Measurements from ENCODE around the gene ZC3H12D. TPM values are rescaled to one million over a fixed set of nuclear protein-coding genes. Genes with fewer than 3 reads are reported as not detected.

Gene ZC3H12D
- total and polyA plus RNA-seq, 4 experiments from 2014 or later: 3.1 to 106 (median 50.6) TPM

DNA sequence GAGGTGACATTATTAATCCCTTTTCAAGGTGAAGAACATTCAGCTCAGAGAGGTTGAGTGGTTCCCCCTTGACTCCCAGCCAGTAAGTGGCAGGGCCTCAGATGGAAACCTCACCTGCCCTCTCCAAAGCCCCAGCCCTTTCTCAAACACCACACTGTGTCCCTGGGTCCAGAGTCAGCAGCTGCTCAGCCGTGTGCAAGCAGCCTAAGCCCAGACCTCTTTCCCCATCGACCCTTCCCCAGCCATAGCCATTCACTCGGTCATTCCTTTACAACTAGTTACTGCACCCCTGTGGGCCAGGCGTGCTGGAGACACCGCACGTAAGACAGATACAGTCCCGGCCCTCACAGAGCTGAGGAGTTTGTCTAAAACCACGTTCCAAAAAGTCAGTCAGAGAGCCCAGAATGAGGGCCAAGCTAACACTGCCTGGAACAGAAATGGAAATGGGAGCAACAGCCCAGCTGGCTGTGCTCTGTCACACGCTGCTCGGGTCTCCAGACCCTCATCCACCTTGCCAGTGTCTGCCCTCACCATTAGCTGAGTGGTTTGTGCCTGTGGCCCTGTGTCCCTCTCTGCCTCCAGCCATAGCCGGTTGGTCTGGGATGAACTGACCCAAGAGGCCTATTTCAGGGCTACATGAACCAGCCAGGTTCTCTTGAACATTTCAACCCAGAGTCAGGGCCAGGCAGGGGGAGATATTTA is 29.6 kb downstream of the ZC3H12D start:
- Mint-ChIP-seq H3K27ac (peak overlapping the region; percentile 25 to 85 (median 71)), H3K36me3 (peaks cover 50 to 67% of the 10 kb centered on the region in 2 donors), H3K4me1 (peaks cover 7 to 19% (median 11%) of the 10 kb centered on the region in 4 donors), H3K4me3 (peak overlapping the region in 1 of 8 donors; percentile 17), H3K9me3 (no peaks in the 10 kb centered on the region), H3K27me3 (no peaks in the 10 kb centered on the region)
- no peaks in the 10 kb centered on the region for H3K9me3 ChIP-seq (ENCODE audit: control insufficient read depth in 1 of 2, low read length in 2 of 2)
- H3K36me3 ChIP-seq (ENCODE audit: insufficient read depth, low read length): peaks cover 61% of the 10 kb centered on the region
- CTCF ChIA-PET (ENCODE audit: partially characterized antibody): interaction anchor here (1.4 to 2.8 kb wide), 3 partner anchors 23 to 427 kb away, joined by 3 to 11 read pairs (median 6); no protein-coding TSS in a partner anchor
- no peaks in the 10 kb centered on the region for H3K27me3 ChIP-seq (ENCODE audit: insufficient read depth, low read length)
- POLR2A ChIA-PET (ENCODE audit: partially characterized antibody): interaction anchor here (0.8 kb wide), 1 partner anchor 25 kb away, joined by 3 read pairs; no protein-coding TSS in a partner anchor
- intact Hi-C loops (cut with micrococcal nuclease): no loop called here
- H3K27ac ChIP-seq (ENCODE audit: low read depth, low read length): no peak overlapping the region
- no peak for DNase-seq
- H3K4me1 ChIP-seq (ENCODE audit: insufficient read depth, low read length): no peaks in the 10 kb centered on the region
- no peak overlapping the region for H3K4me3 ChIP-seq (ENCODE audit: low read length in 2 of 2)

DNA sequence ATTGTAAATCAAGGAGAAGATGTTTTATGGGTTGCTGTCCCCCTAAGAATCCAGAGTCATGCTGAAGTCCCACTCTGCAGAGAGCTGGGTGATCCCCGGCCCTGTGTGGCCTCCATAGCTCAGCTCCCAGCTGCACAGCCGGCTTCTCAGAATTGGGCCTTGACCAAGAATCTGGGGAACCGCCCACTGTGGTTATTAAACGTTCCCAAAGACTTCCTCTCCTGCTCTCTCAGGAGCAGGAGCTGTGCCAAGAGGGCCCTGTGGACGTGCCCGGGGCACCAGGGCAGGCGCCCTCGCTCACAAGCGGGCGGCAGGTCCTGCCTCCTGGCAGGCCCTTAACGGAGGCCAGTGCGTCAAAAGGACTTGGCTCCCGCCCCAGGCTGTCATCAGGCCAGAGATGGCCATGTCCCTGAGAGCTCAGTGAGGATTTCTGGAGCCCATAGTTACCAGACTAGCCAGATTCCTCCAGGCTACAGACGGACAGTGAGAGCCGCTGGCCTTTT is 30.4 kb downstream of the ZC3H12D start:
- Mint-ChIP-seq H3K27ac (peak overlapping the region in 1 of 7 donors; percentile 71), H3K9me3 (no peaks in the 10 kb centered on the region), H3K4me3 (no peak overlapping the region), H3K27me3 (no peaks in the 10 kb centered on the region), H3K4me1 (peaks cover 7 to 18% (median 12%) of the 10 kb centered on the region in 4 donors), H3K36me3 (peaks cover 50 to 65% of the 10 kb centered on the region in 2 donors)
- H3K36me3 ChIP-seq (ENCODE audit: insufficient read depth, low read length): peaks cover 59% of the 10 kb centered on the region
- intact Hi-C loops (cut with micrococcal nuclease): no loop called here
- no peaks in the 10 kb centered on the region for H3K4me1 ChIP-seq (ENCODE audit: insufficient read depth, low read length)
- CTCF ChIA-PET (ENCODE audit: partially characterized antibody): interaction anchor here (1.4 to 2.8 kb wide), 2 partner anchors 63 to 426 kb away, joined by 3 to 11 read pairs; no protein-coding TSS in a partner anchor
- no peak for DNase-seq
- H3K9me3 ChIP-seq (ENCODE audit: control insufficient read depth in 1 of 2, low read length in 2 of 2): no peaks in the 10 kb centered on the region
- POLR2A ChIA-PET (ENCODE audit: partially characterized antibody): interaction anchor here (0.8 to 1.5 kb wide), 2 partner anchors 26 to 41 kb away, joined by 3 read pairs; no protein-coding TSS in a partner anchor
- H3K27ac ChIP-seq (ENCODE audit: low read depth, low read length): no peak overlapping the region
- no peaks in the 10 kb centered on the region for H3K27me3 ChIP-seq (ENCODE audit: insufficient read depth, low read length)
- H3K4me3 ChIP-seq (ENCODE audit: low read length in 2 of 2): no peak overlapping the region

DNA sequence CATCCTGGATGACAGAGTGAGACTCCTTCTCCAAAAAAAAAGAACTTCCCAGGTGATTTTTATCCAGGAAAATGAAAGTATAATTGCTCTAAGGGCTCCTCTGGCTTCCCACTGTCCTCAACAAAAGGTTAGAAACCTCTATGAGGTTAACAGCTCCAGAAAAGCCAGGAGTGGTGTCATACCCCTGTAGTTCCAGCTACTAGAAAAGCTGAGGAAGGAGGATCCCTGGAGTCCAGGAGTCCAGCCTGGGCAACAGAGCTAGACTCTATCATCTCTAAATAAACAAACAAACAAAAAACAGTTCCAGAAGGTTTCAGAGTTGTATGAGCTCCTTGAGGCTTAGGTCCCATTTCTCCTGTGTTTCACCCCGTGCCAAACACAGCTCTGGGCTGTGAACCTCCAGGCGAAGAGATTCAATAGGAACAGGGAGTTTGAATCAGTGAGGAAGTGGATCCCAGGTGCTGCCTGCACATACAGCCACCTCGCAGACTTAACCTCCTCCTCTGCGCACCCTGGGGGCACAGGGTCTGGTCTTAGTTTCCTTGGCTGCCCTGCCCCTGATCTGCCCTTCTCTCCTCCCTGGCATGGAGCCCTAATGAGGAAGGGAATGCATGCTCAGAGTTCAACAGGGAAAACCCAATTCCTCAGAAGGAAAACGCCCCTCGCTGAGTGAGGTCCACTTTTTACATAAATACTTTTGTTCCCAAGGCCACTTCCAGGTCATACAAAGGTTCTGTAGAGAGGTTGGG is 31.0 kb downstream of the ZC3H12D start:
- Histone ChIP-seq H3K36me3 (ENCODE audit: insufficient read depth, low read length) (peaks cover 55% of the 10 kb centered on the region), H3K4me1 (ENCODE audit: insufficient read depth, low read length) (no peaks in the 10 kb centered on the region), H3K27me3 (ENCODE audit: insufficient read depth, low read length) (no peaks in the 10 kb centered on the region), H3K27ac (ENCODE audit: low read depth, low read length) (no peak overlapping the region), H3K9me3 (ENCODE audit: control insufficient read depth in 1 of 2, low read length in 2 of 2) (no peaks in the 10 kb centered on the region), H3K4me3 (ENCODE audit: low read length in 2 of 2) (no peak overlapping the region)
- Mint-ChIP-seq H3K27me3 (no peaks in the 10 kb centered on the region), H3K4me3 (no peak overlapping the region), H3K4me1 (peaks cover 6 to 12% (median 9%) of the 10 kb centered on the region in 4 donors), H3K27ac (peak overlapping the region in 2 of 7 donors; percentile 15 to 63), H3K36me3 (peaks cover 44 to 63% of the 10 kb centered on the region in 2 donors), H3K9me3 (no peaks in the 10 kb centered on the region)
- no peak for DNase-seq
- POLR2A ChIA-PET (ENCODE audit: partially characterized antibody): interaction anchor here (0.8 to 1.5 kb wide), 2 partner anchors 26 to 42 kb away, joined by 3 read pairs; no protein-coding TSS in a partner anchor
- intact Hi-C loops (cut with micrococcal nuclease): no loop called here
- CTCF ChIA-PET (ENCODE audit: partially characterized antibody): interaction anchor here (0.7 to 2.8 kb wide), 4 partner anchors 10 to 64 kb away, joined by 4 to 11 read pairs (median 5); no protein-coding TSS in a partner anchor

DNA sequence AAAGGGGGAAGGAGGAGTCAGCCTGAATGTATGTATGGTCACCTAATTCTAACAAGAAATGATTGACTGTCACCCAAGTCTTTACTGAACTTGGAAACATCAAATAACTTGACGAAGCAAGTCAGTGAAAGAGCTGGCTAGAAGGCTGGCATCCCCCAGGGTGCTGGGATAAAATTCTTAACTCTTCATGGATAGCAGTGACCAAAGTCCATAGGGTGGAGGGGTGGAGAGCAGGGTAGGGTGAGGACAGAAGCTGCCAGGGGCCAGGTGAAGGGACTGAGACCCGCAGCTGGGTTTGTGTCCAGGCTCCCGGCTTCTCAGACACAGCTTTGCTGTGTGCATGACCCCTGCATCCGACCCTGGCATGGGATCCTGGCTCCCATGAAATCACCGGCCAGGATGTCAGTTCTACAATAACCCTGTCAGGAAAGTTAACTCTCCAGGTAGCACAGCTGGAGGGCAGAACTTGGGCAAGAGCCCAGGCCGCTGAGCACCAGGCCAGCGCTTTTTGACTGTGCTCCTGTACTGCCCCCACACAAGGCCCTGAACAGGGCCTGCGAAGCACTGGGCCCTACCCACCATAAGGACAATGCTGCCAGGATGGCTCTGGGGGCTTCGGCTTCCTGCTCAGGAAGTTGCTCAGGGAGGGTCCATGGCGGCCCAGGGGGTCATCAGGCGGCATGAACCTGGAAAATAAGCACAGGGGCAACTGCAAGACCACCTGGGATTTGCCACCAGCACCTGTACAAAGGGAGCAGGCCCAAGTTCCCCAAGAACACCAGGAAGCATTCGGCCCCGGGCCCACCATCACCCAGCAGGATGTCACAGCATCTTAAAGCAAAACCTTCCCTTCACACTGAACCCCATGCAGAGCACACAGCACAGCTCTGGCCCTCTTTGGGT is 32.5 kb downstream of the ZC3H12D start:
- Histone ChIP-seq H3K27ac (ENCODE audit: low read depth, low read length) (no peak overlapping the region), H3K4me1 (ENCODE audit: insufficient read depth, low read length) (no peaks in the 10 kb centered on the region), H3K36me3 (ENCODE audit: insufficient read depth, low read length) (peaks cover 45% of the 10 kb centered on the region), H3K9me3 (ENCODE audit: control insufficient read depth in 1 of 2, low read length in 2 of 2) (no peaks in the 10 kb centered on the region), H3K4me3 (ENCODE audit: low read length in 2 of 2) (no peak overlapping the region), H3K27me3 (ENCODE audit: insufficient read depth, low read length) (no peaks in the 10 kb centered on the region)
- DNase-seq: no peak
- peaks cover 5 to 10% (median 6%) of the 10 kb centered on the region in 4 donors for H3K4me1 Mint-ChIP-seq
- ChIA-PET CTCF (ENCODE audit: partially characterized antibody) (interaction anchor here (0.7 to 2.8 kb wide), 4 partner anchors 12 to 65 kb away, joined by 4 to 11 read pairs (median 5); no protein-coding TSS in a partner anchor), POLR2A (ENCODE audit: partially characterized antibody) (no interaction called here)
- intact Hi-C loops (cut with micrococcal nuclease): no loop called here
- peak overlapping the region in 3 of 7 donors; percentile 59 to 64 (median 63) for H3K27ac Mint-ChIP-seq
- H3K36me3 Mint-ChIP-seq: peaks cover 38 to 55% of the 10 kb centered on the region in 2 donors
- no peaks in the 10 kb centered on the region for H3K27me3 Mint-ChIP-seq
- no peaks in the 10 kb centered on the region for H3K9me3 Mint-ChIP-seq
- H3K4me3 Mint-ChIP-seq: no peak overlapping the region

DNA sequence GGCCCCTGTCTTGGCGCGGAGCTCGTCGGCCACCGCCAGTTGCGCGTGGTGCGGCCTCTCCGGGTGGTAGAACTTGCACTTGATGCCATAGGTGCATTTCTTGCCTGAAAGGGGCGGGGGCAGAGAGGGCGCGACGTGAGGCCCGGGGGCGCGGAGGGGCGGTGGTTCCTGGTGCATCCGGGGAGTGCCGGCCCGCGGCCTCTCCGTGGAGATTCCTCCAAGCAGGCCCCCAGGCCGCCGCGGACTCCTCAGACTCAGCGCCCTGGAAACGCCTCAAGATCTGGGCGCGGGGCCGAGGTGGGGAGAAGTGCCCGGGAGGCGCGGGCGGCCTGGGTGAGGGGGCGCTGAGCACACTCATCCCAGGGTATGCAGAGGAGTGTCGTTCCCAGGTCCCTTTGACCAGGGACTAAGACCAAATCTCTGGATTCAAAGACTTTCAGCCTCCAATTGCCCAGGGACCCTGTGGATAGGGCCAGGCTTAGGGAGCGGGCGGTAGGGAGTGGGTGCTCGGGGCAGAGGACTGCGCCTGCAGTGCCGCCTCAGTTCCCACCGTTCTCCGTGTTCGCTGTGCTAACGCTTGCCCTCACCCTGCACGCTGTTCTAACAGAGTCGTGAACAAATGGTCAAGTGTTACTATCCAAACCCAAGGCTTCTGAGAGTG is 33.3 kb downstream of the ZC3H12D start:
- H3K9me3 Mint-ChIP-seq: no peaks in the 10 kb centered on the region
- peaks cover 6 to 8% (median 6%) of the 10 kb centered on the region in 4 donors for H3K4me1 Mint-ChIP-seq
- H3K27ac Mint-ChIP-seq: peak overlapping the region in 2 of 7 donors; percentile 54 to 59
- H3K27ac ChIP-seq (ENCODE audit: low read depth, low read length): no peak overlapping the region
- intact Hi-C loops (cut with micrococcal nuclease): no loop called here
- CTCF ChIA-PET (ENCODE audit: partially characterized antibody): no interaction called here
- no peaks in the 10 kb centered on the region for H3K27me3 ChIP-seq (ENCODE audit: insufficient read depth, low read length)
- no peaks in the 10 kb centered on the region for H3K9me3 ChIP-seq (ENCODE audit: control insufficient read depth in 1 of 2, low read length in 2 of 2)
- peak in 1 of 5 donors; percentile 29 for DNase-seq
- H3K27me3 Mint-ChIP-seq: no peaks in the 10 kb centered on the region
- H3K4me3 Mint-ChIP-seq: no peak overlapping the region
- H3K4me1 ChIP-seq (ENCODE audit: insufficient read depth, low read length): no peaks in the 10 kb centered on the region
- peaks cover 39% of the 10 kb centered on the region for H3K36me3 ChIP-seq (ENCODE audit: insufficient read depth, low read length)
- H3K36me3 Mint-ChIP-seq: peaks cover 34 to 52% of the 10 kb centered on the region in 2 donors
- H3K4me3 ChIP-seq (ENCODE audit: low read length in 2 of 2): no peak overlapping the region
- POLR2A ChIA-PET (ENCODE audit: partially characterized antibody): no interaction called here

DNA sequence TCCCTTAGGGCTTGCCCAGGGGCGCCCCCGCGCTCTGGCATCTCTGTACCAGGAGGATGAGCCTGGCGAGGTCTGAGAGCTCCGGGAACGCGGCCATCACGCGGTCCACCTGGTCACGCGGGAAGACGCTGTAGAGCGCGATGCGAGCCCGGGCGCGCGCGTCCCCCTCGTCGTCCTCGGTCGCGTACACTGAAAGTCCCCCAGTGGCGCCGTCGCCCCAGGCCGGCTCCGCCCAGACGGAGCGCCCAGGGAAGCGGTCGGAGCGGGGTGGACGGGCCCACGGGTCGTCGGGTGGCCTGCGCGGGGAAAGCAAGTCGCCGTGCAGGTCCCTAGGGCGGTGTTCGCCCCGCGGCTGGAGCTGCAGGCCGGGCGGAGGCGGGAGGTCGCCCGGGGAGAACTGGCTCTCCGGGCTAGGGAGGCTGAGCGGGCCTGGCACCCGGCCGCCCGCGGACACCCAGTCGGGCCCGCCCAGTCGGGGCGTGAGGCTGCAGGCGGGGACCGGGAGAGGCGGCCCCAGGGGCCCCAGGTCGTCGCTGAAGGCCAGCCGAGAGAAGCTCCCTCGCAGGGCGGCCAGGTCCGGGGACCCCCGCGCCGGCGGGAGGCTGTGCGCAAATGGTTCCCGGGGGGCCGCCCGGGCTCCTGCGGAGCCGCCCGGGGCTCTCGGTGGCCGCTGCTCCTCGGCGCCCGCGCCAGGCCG is 34.0 kb downstream of the ZC3H12D start:
- H3K27ac Mint-ChIP-seq: peak overlapping the region in 1 of 7 donors; percentile 78
- DNase-seq: no peak
- peak overlapping the region in 1 of 8 donors; percentile 4 for H3K4me3 Mint-ChIP-seq
- no peaks in the 10 kb centered on the region for H3K27me3 Mint-ChIP-seq
- ChIA-PET CTCF (ENCODE audit: partially characterized antibody) (no interaction called here), POLR2A (ENCODE audit: partially characterized antibody) (interaction anchor here (1.5 kb wide), 1 partner anchor 32 kb away, joined by 4 read pairs; no protein-coding TSS in a partner anchor)
- intact Hi-C loops (cut with micrococcal nuclease): no loop called here
- Histone ChIP-seq H3K27me3 (ENCODE audit: insufficient read depth, low read length) (no peaks in the 10 kb centered on the region), H3K4me1 (ENCODE audit: insufficient read depth, low read length) (no peaks in the 10 kb centered on the region), H3K9me3 (ENCODE audit: control insufficient read depth in 1 of 2, low read length in 2 of 2) (no peaks in the 10 kb centered on the region), H3K27ac (ENCODE audit: low read depth, low read length) (no peak overlapping the region), H3K4me3 (ENCODE audit: low read length in 2 of 2) (no peak overlapping the region), H3K36me3 (ENCODE audit: insufficient read depth, low read length) (peaks cover 39% of the 10 kb centered on the region)
- H3K36me3 Mint-ChIP-seq: peaks cover 34 to 52% of the 10 kb centered on the region in 2 donors
- H3K9me3 Mint-ChIP-seq: no peaks in the 10 kb centered on the region
- H3K4me1 Mint-ChIP-seq: peaks cover 6 to 8% (median 6%) of the 10 kb centered on the region in 4 donors

Measured in CD4-positive, alpha-beta memory T cell (primary cell).